Gastrocnemius medialis (tissue), 4 donors: ENCODE data around the gene RNF182.

Source experiments
- CTCF ChIP-seq, 5 experiments: fragments of 450-650 bp in 3 of 5; fragments of 200-600 bp in 2 of 5; sonication (generic) in 2 of 5; IDR thresholded peaks in 4 of 5; conservative IDR thresholded peaks in 1 of 5; 1 replicate in 4 of 5; 2 replicates in 1 of 5; pipeline ENCODE4 v1.5.1; 2016 to 2019; ENCODE audit warnings: antibody characterized with exemption in 5 of 5, mild to moderate bottlenecking in 3 of 5, moderate library complexity in 3 of 5
- POLR2A ChIP-seq, 2 donors: fragments of 450-650 bp; IDR thresholded peaks; one replicate each; pipeline ENCODE4 v1.6.1; 2017; ENCODE audit warnings: antibody characterized with exemption in 2 of 2, mild to moderate bottlenecking in 2 of 2, moderate library complexity in 2 of 2

- TF ChIP-seq CTCF (IDR thresholded peaks at IDR 0.05 in 4 of 5, conservative IDR thresholded peaks at IDR 0.05 in 1 of 5) (no peak), POLR2A (IDR thresholded peaks at IDR 0.05) (no peak)
Measured at GRCh38 chr6:14015964-14016363, 91.2 kb downstream of the RNF182 start.
